H9 (cell line): ENCODE results near the gene FOXQ1. TPM values are rescaled to one million over a fixed set of nuclear protein-coding genes. Genes with fewer than 3 reads are reported as not detected.
"Not testable (repeated sequence)": the region's sequence is repeated elsewhere in the genome, so short reads cannot be mapped to it uniquely, and the experiment has no call there.

Experiments
- DNase-seq: peaks from one replicate; pipeline ENCODE4 v3.0.0-alpha.2; 2017
- H2AFZ ChIP-seq: one replicate; pipeline ENCODE4 v1.6.1; 2013; ENCODE audit warnings: mild to moderate bottlenecking, low read length, control low read depth, moderate library complexity
- H2AK5ac ChIP-seq: 2 replicates; pipeline ENCODE4 v1.6.1; 2013; ENCODE audit warnings: low read length, control low read depth, mixed read lengths; ENCODE audit not compliant: insufficient read length
- H2BK120ac ChIP-seq: one replicate; pipeline ENCODE4 v1.6.1; 2013; ENCODE audit warnings: low read depth, mild to moderate bottlenecking, low read length, control low read depth, inconsistent platforms; ENCODE audit not compliant: poor library complexity, severe bottlenecking
- H2BK12ac ChIP-seq: 2 replicates; pipeline ENCODE4 v1.6.1; 2013; ENCODE audit warnings: low read length, control low read depth, mixed read lengths, low read depth; ENCODE audit not compliant: insufficient read length
- H2BK15ac ChIP-seq: 2 replicates; pipeline ENCODE4 v1.6.1; 2013; ENCODE audit warnings: low read depth, low read length, control low read depth
- H2BK20ac ChIP-seq: one replicate; pipeline ENCODE4 v1.6.1; 2013; ENCODE audit warnings: low read depth, mild to moderate bottlenecking, low read length, control low read depth, inconsistent platforms; ENCODE audit not compliant: poor library complexity, severe bottlenecking
- H2BK5ac ChIP-seq: 2 replicates; pipeline ENCODE4 v1.6.1; 2013; ENCODE audit warnings: low read length, control low read depth, mixed read lengths; ENCODE audit not compliant: insufficient read length
- H3K14ac ChIP-seq: 2 replicates; pipeline ENCODE4 v1.6.1; 2013; ENCODE audit warnings: low read length, control low read depth; ENCODE audit not compliant: insufficient read depth
- H3K18ac ChIP-seq: 2 replicates; pipeline ENCODE4 v1.6.1; 2013; ENCODE audit warnings: low read depth, mild to moderate bottlenecking, mixed read lengths, low read length, control low read depth; ENCODE audit not compliant: insufficient read length
- H3K23ac ChIP-seq: 2 replicates; pipeline ENCODE4 v1.6.1; 2013; ENCODE audit warnings: low read length, control low read depth, mixed read lengths, low read depth; ENCODE audit not compliant: insufficient read length
- H3K23me2 ChIP-seq: 2 replicates; pipeline ENCODE4 v1.6.1; 2013; ENCODE audit warnings: low read depth, mild to moderate bottlenecking, mixed read lengths, low read length, control low read depth; ENCODE audit not compliant: insufficient read length, poor library complexity, severe bottlenecking
- H3K27ac ChIP-seq: 2 replicates; pipeline ENCODE4 v1.5.1; 2013; ENCODE audit warnings: low read length, control low read depth, mixed read lengths, low read depth; ENCODE audit not compliant: insufficient read length
- H3K27me3 ChIP-seq: 2 replicates; pipeline ENCODE4 v1.6.1; 2013; ENCODE audit warnings: low read length, control low read depth, inconsistent platforms; ENCODE audit not compliant: insufficient read depth
- H3K4ac ChIP-seq: 2 replicates; pipeline ENCODE4 v1.6.1; 2013; ENCODE audit warnings: low read depth, mild to moderate bottlenecking, control low read depth, inconsistent platforms, low read length, moderate library complexity
- H3K4me1 ChIP-seq: 2 replicates; pipeline ENCODE4 v1.6.1; 2013; ENCODE audit warnings: low read length, control low read depth, inconsistent platforms; ENCODE audit not compliant: insufficient read depth
- H3K4me2 ChIP-seq: 2 replicates; pipeline ENCODE4 v1.6.1; 2013; ENCODE audit warnings: low read length, control low read depth, mixed read lengths; ENCODE audit not compliant: insufficient read length, insufficient read depth
- H3K56ac ChIP-seq: 2 replicates; pipeline ENCODE4 v1.6.1; 2013; ENCODE audit warnings: low read depth, mild to moderate bottlenecking, mixed read lengths, low read length, control low read depth; ENCODE audit not compliant: insufficient read length
- H3K79me1 ChIP-seq: 2 replicates; pipeline ENCODE4 v1.6.1; 2013; ENCODE audit warnings: low read depth, mild to moderate bottlenecking, moderate library complexity, low read length, control low read depth, inconsistent platforms; ENCODE audit not compliant: insufficient read depth, poor library complexity, severe bottlenecking
- H3K79me2 ChIP-seq: 2 replicates; pipeline ENCODE4 v1.6.1; 2013; ENCODE audit warnings: low read length, control low read depth, inconsistent platforms; ENCODE audit not compliant: insufficient read depth
- H3K9ac ChIP-seq: 2 replicates; pipeline ENCODE4 v1.6.1; 2013; ENCODE audit warnings: low read length, control low read depth, mixed read lengths; ENCODE audit not compliant: insufficient read length; ENCODE audit errors: extremely low read depth
- H3K9me3 ChIP-seq: one replicate; pipeline ENCODE4 v1.6.1; 2013; ENCODE audit warnings: low read depth, low read length, inconsistent platforms; ENCODE audit not compliant: control insufficient read depth
- H3T11ph ChIP-seq: one replicate; pipeline ENCODE4 v1.6.1; 2013; ENCODE audit warnings: mild to moderate bottlenecking, low read length, control low read depth, inconsistent platforms
- H4K20me1 ChIP-seq: one replicate; pipeline ENCODE4 v1.6.1; 2013; ENCODE audit not compliant: control insufficient read depth, insufficient read length, insufficient read depth
- H4K5ac ChIP-seq: 2 replicates; pipeline ENCODE4 v1.6.1; 2013; ENCODE audit warnings: low read depth, mild to moderate bottlenecking, mixed read lengths, low read length, control low read depth; ENCODE audit not compliant: insufficient read length
- H4K8ac ChIP-seq: replicated peaks from 2 replicates; pipeline ENCODE4 v1.6.1; 2013; ENCODE audit warnings: low read length, control low read depth, mixed read lengths, low read depth; ENCODE audit not compliant: insufficient read length
- H4K91ac ChIP-seq: 2 replicates; pipeline ENCODE4 v1.6.1; 2013; ENCODE audit warnings: low read depth, mild to moderate bottlenecking, moderate library complexity, mixed read lengths, low read length, control low read depth; ENCODE audit not compliant: insufficient read length
- H3K27ac Mint-ChIP-seq, 3 experiments: 2 replicates in 2 of 3; 3 replicates in 1 of 3; pipeline ENCODE4 v1.8.0; 2020 to 2021; ENCODE audit warnings: mixed read lengths in 3 of 3, mild to moderate bottlenecking in 1 of 3, moderate library complexity in 1 of 3
- H3K27me3 Mint-ChIP-seq: 2 replicates; pipeline ENCODE4 v1.8.0; 2021; ENCODE audit warnings: low read depth, mild to moderate bottlenecking, moderate library complexity, mixed read lengths
- H3K36me3 Mint-ChIP-seq, 3 experiments: 2 replicates in 2 of 3; 3 replicates in 1 of 3; pipeline ENCODE4 v1.8.0; 2020 to 2021; ENCODE audit warnings: low read depth in 3 of 3, mixed read lengths in 3 of 3; ENCODE audit not compliant: insufficient read depth in 1 of 3
- H3K4me1 Mint-ChIP-seq, 2 experiments: 2 replicates each; pipeline ENCODE4 v1.8.0; 2020; ENCODE audit warnings: mixed read lengths in 2 of 2
- H3K4me3 Mint-ChIP-seq, 2 experiments: 2 replicates in 1 of 2; 3 replicates in 1 of 2; pipeline ENCODE4 v1.8.0; 2020 to 2021; ENCODE audit warnings: mild to moderate bottlenecking in 2 of 2, mixed read lengths in 2 of 2, moderate library complexity in 1 of 2
- H3K9me3 Mint-ChIP-seq, 2 experiments: 2 replicates in 1 of 2; 3 replicates in 1 of 2; pipeline ENCODE4 v1.8.0; 2020; ENCODE audit warnings: mild to moderate bottlenecking in 2 of 2, mixed read lengths in 2 of 2, moderate library complexity in 1 of 2
- CTCF ChIP-seq: fragments of 200-600 bp; sonication (generic); conservative IDR thresholded peaks from 3 replicates; pipeline ENCODE4 v1.8.0; 2021; ENCODE audit warnings: antibody characterized with exemption, mild to moderate bottlenecking
- WGBS: extraction: QIAGEN DNeasy Blood & Tissue Kit; methylation state at CpG from one replicate; pipeline ENCODE4 v1.1.7; 2013; ENCODE audit warnings: missing lambda C conversion rate, low lambda C conversion rate, mixed read lengths; ENCODE audit not compliant: insufficient read length; ENCODE audit errors: extremely low coverage; 5-methylcytosine and 5-hydroxymethylcytosine counted together
- total RNA-seq: library from RNA; stranded (reverse); gene quantifications from 2 replicates; pipeline ENCODE4 v1.2.1, GENCODE V29; 2021

Gene FOXQ1
- total RNA-seq, 1 experiment from 2014 or later = 0.15 TPM

- H3K4ac ChIP-seq = no peak overlapping the region
- Mint-ChIP-seq H3K36me3 (peaks cover 19 to 27% (median 22%) of the 10 kb centered on the region in 3 experiments), H3K27ac (no peak overlapping the region), H3K4me1 (peaks cover 13 to 29% of the 10 kb centered on the region in 2 experiments), H3K27me3 (peaks cover 35% of the 10 kb centered on the region), H3K9me3 (peaks cover 35 to 41% of the 10 kb centered on the region in 2 experiments), H3K4me3 (no peak overlapping the region)
- H2AK5ac ChIP-seq = no peak overlapping the region
- H3K14ac ChIP-seq = no peak overlapping the region
- H4K91ac ChIP-seq = no peak overlapping the region
- H3K56ac ChIP-seq = no peak overlapping the region
- H3K9me3 ChIP-seq = peaks cover 6% of the 10 kb centered on the region
- H4K5ac ChIP-seq = no peak overlapping the region
- H3T11ph ChIP-seq = no peak overlapping the region
- no peak overlapping the region for H3K27ac ChIP-seq
- no peak overlapping the region for H3K23ac ChIP-seq
- no CpG with 5 or more reads among the region's 2 CpGs for WGBS
- H3K4me2 ChIP-seq = no peak overlapping the region
- no peak overlapping the region for H2BK20ac ChIP-seq
- no peak overlapping the region for H2BK15ac ChIP-seq
- no peak for DNase-seq
- H4K20me1 ChIP-seq = no peaks in the 10 kb centered on the region
- H4K8ac ChIP-seq = no peak overlapping the region
- H3K27me3 ChIP-seq = no peaks in the 10 kb centered on the region
- no peak overlapping the region for H2BK5ac ChIP-seq
- no peak overlapping the region for H2AFZ ChIP-seq
- no peaks in the 10 kb centered on the region for H3K23me2 ChIP-seq
- H2BK12ac ChIP-seq = no peak overlapping the region
- H3K4me1 ChIP-seq = peaks cover 9% of the 10 kb centered on the region
- H3K79me2 ChIP-seq = no peaks in the 10 kb centered on the region
- H3K18ac ChIP-seq = no peak overlapping the region
- H3K9ac ChIP-seq = no peak overlapping the region
- H2BK120ac ChIP-seq = no peak overlapping the region
- H3K79me1 ChIP-seq = no peaks in the 10 kb centered on the region
- TF ChIP-seq CTCF = no peak
Measured at GRCh38 chr6:1351381-1352008, 39.6 kb downstream of the FOXQ1 start.

GRCh38 chr6:1355068-1355467 lies 43.2 kb downstream of the FOXQ1 start:
- not testable (repeated sequence) for H3T11ph ChIP-seq, H3K9ac ChIP-seq, H3K27ac Mint-ChIP-seq, H3K4ac ChIP-seq, H4K20me1 ChIP-seq, H3K9me3 ChIP-seq, H4K8ac ChIP-seq, H3K4me2 ChIP-seq, H2BK12ac ChIP-seq, H3K79me1 ChIP-seq, H2BK15ac ChIP-seq, H3K27me3 ChIP-seq, H2BK5ac ChIP-seq, H2AK5ac ChIP-seq, H3K23ac ChIP-seq, H3K27ac ChIP-seq, H3K56ac ChIP-seq, DNase-seq, H2BK120ac ChIP-seq, H3K4me3 Mint-ChIP-seq, H3K79me2 ChIP-seq, H3K23me2 ChIP-seq, H3K4me1 Mint-ChIP-seq, H4K5ac ChIP-seq, H3K14ac ChIP-seq, H3K18ac ChIP-seq, H2BK20ac ChIP-seq, H3K4me1 ChIP-seq, H4K91ac ChIP-seq, H2AFZ ChIP-seq
- Mint-ChIP-seq H3K36me3 (peaks cover 19 to 27% (median 22%) of the 10 kb centered on the region in 3 experiments), H3K9me3 (peaks cover 35 to 41% of the 10 kb centered on the region in 2 experiments), H3K27me3 (peaks cover 14% of the 10 kb centered on the region)
